Measurements from ENCODE around the gene WDFY4.
A peak's percentile ranks its signal among the peaks of the same experiment; 100 is the strongest.

Gene WDFY4

GRCh38 chr10:49015700-49016099, 331.0 kb downstream of the WDFY4 start:
- Histone ChIP-seq H3K27ac (no peak overlapping the region), H2AFZ (no peak overlapping the region), H3K4me2 (ENCODE audit: low read length) (no peak overlapping the region), H3K9ac (no peak overlapping the region), H3K9me3 (ENCODE audit: control insufficient read depth, low read length) (no peaks in the 10 kb centered on the region), H3K4me1 (peaks cover 29% of the 10 kb centered on the region), H3K79me2 (no peaks in the 10 kb centered on the region), H3K4me3 (ENCODE audit: low read depth, low read length) (no peak overlapping the region), H3K27me3 (ENCODE audit: control insufficient read depth, insufficient read depth, low read length) (no peaks in the 10 kb centered on the region), H3K36me3 (ENCODE audit: control insufficient read depth, insufficient read depth, low read length) (no peaks in the 10 kb centered on the region)
- TF ChIP-seq, protein P1, sequence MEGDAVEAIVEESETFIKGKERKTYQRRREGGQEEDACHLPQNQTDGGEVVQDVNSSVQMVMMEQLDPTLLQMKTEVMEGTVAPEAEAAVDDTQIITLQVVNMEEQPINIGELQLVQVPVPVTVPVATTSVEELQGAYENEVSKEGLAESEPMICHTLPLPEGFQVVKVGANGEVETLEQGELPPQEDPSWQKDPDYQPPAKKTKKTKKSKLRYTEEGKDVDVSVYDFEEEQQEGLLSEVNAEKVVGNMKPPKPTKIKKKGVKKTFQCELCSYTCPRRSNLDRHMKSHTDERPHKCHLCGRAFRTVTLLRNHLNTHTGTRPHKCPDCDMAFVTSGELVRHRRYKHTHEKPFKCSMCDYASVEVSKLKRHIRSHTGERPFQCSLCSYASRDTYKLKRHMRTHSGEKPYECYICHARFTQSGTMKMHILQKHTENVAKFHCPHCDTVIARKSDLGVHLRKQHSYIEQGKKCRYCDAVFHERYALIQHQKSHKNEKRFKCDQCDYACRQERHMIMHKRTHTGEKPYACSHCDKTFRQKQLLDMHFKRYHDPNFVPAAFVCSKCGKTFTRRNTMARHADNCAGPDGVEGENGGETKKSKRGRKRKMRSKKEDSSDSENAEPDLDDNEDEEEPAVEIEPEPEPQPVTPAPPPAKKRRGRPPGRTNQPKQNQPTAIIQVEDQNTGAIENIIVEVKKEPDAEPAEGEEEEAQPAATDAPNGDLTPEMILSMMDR (IDR thresholded peaks at IDR 0.05): no peak

GRCh38 chr10:49021685-49022084, 337.0 kb downstream of the WDFY4 start:
- Histone ChIP-seq H3K27me3 (ENCODE audit: control insufficient read depth, insufficient read depth, low read length) (no peaks in the 10 kb centered on the region), H3K4me3 (ENCODE audit: low read depth, low read length) (no peak overlapping the region), H2AFZ (peak overlapping the region; percentile 50), H3K4me2 (ENCODE audit: low read length) (no peak overlapping the region), H3K9ac (no peak overlapping the region), H3K27ac (peak overlapping the region; percentile 6), H3K36me3 (ENCODE audit: control insufficient read depth, insufficient read depth, low read length) (no peaks in the 10 kb centered on the region), H3K4me1 (peaks cover 24% of the 10 kb centered on the region), H3K79me2 (no peaks in the 10 kb centered on the region), H3K9me3 (ENCODE audit: control insufficient read depth, low read length) (no peaks in the 10 kb centered on the region)
- TF ChIP-seq, protein P1 (IDR thresholded peaks at IDR 0.05): no peak

DNA sequence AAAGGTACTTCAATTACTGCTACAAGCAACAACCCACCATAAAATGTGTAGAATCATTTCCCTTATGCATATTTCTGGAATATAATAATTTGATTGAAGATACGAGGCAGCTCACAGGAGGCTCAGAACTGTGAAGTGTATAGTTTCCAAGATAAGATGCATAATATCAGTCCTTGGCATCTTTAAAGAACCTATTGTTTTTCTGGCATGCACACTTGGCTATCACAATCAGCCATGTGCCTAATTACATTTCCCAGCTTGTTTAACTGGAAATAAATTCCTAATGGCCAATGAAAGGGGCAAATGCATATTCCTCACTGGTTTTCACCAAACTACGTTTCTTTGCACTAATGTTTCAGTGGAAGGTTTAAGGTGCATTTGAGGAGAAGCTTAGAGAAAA, 338.4 kb downstream of the WDFY4 start:
- Histone ChIP-seq H3K9ac (no peak overlapping the region), H3K9me3 (ENCODE audit: control insufficient read depth, low read length) (no peaks in the 10 kb centered on the region), H2AFZ (no peak overlapping the region), H3K27me3 (ENCODE audit: control insufficient read depth, insufficient read depth, low read length) (no peaks in the 10 kb centered on the region), H3K4me2 (ENCODE audit: low read length) (no peak overlapping the region), H3K79me2 (peaks cover 3% of the 10 kb centered on the region), H3K27ac (no peak overlapping the region), H3K4me1 (peaks cover 20% of the 10 kb centered on the region), H3K4me3 (ENCODE audit: low read depth, low read length) (no peak overlapping the region), H3K36me3 (ENCODE audit: control insufficient read depth, insufficient read depth, low read length) (no peaks in the 10 kb centered on the region)
- TF ChIP-seq, protein P1 (IDR thresholded peaks at IDR 0.05): no peak

GRCh38 chr10:49023752-49024151, 339.1 kb downstream of the WDFY4 start:
- Histone ChIP-seq H3K9ac (no peak overlapping the region), H2AFZ (no peak overlapping the region), H3K4me1 (peaks cover 25% of the 10 kb centered on the region), H3K79me2 (peaks cover 3% of the 10 kb centered on the region), H3K9me3 (ENCODE audit: control insufficient read depth, low read length) (no peaks in the 10 kb centered on the region), H3K4me2 (ENCODE audit: low read length) (no peak overlapping the region), H3K27me3 (ENCODE audit: control insufficient read depth, insufficient read depth, low read length) (no peaks in the 10 kb centered on the region), H3K36me3 (ENCODE audit: control insufficient read depth, insufficient read depth, low read length) (no peaks in the 10 kb centered on the region), H3K4me3 (ENCODE audit: low read depth, low read length) (no peak overlapping the region), H3K27ac (peak overlapping the region; percentile 26)
- TF ChIP-seq, protein P1 (IDR thresholded peaks at IDR 0.05): no peak

DNA sequence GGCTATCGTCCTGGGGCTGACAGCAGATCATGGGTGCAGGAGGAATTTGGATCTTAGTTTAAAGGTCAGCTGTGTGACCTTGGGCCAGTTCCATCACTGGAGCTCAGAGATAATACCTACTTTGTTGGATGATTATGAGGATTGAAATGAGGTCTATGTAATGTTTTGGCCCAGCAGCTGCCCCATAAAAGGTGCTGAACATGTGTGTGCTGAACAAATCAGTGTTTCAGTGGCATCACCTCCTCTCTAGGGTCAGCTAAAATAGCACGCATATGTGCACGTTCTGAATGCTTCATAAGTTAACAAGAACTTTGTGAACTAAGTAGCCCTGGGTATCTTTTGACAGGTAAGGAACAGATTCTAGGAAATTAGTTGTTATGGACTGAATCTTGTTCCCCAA, 339.8 kb downstream of the WDFY4 start:
- H3K9ac ChIP-seq: no peak overlapping the region
- no peak overlapping the region for H2AFZ ChIP-seq
- peaks cover 3% of the 10 kb centered on the region for H3K79me2 ChIP-seq

More for the DNA sequence above, 339.8 kb downstream of the WDFY4 start:
- Histone ChIP-seq H3K4me2 (ENCODE audit: low read length) (no peak overlapping the region), H3K9me3 (ENCODE audit: control insufficient read depth, low read length) (no peaks in the 10 kb centered on the region), H3K27me3 (ENCODE audit: control insufficient read depth, insufficient read depth, low read length) (no peaks in the 10 kb centered on the region), H3K4me1 (peaks cover 32% of the 10 kb centered on the region), H3K36me3 (ENCODE audit: control insufficient read depth, insufficient read depth, low read length) (no peaks in the 10 kb centered on the region), H3K27ac (no peak overlapping the region), H3K4me3 (ENCODE audit: low read depth, low read length) (no peak overlapping the region)
- TF ChIP-seq, protein P1 (IDR thresholded peaks at IDR 0.05): no peak
